Mesenchymal stem cell (in vitro differentiated cells and primary cell): ENCODE results near the gene ARMH1.

ENCODE experiments used
- DNase-seq: peaks from one replicate; pipeline ENCODE4 v3.0.0-alpha.2; 2013
- H2AFZ ChIP-seq: one replicate; pipeline ENCODE4 v1.6.1; 2013; ENCODE audit warnings: low read depth, mild to moderate bottlenecking, control low read depth, inconsistent platforms, low read length, moderate library complexity
- H2AK5ac ChIP-seq: 2 replicates; pipeline ENCODE4 v1.6.1; 2013; ENCODE audit warnings: low read length, moderate library complexity, mild to moderate bottlenecking, inconsistent platforms; ENCODE audit not compliant: severe bottlenecking
- H2BK120ac ChIP-seq: one replicate; pipeline ENCODE4 v1.6.1; 2013; ENCODE audit warnings: low read depth, mild to moderate bottlenecking, inconsistent platforms, low read length, moderate library complexity
- H2BK12ac ChIP-seq, 2 experiments: one replicate each; pipeline ENCODE4 v1.6.1; 2013; ENCODE audit warnings: inconsistent platforms in 2 of 2, low read length in 2 of 2, mild to moderate bottlenecking in 2 of 2, moderate library complexity in 2 of 2, control low read depth in 1 of 2
- H2BK15ac ChIP-seq: one replicate; pipeline ENCODE4 v1.6.1; 2013; ENCODE audit warnings: mild to moderate bottlenecking, low read depth, inconsistent platforms; ENCODE audit not compliant: poor library complexity, severe bottlenecking
- H2BK5ac ChIP-seq: 2 replicates; pipeline ENCODE4 v1.6.1; 2013; ENCODE audit warnings: low read depth, mild to moderate bottlenecking, low read length, control low read depth, inconsistent platforms; ENCODE audit not compliant: poor library complexity, severe bottlenecking
- H3K14ac ChIP-seq, 2 experiments: one replicate each; pipeline ENCODE4 v1.6.1; 2013; ENCODE audit warnings: inconsistent platforms in 2 of 2, low read length in 2 of 2, control low read depth in 1 of 2, mild to moderate bottlenecking in 1 of 2, moderate library complexity in 1 of 2
- H3K18ac ChIP-seq, 2 experiments: one replicate each; pipeline ENCODE4 v1.6.1; 2013; ENCODE audit warnings: inconsistent platforms in 2 of 2, low read length in 2 of 2, control low read depth in 1 of 2, low read depth in 1 of 2, mild to moderate bottlenecking in 1 of 2
- H3K23ac ChIP-seq, 2 experiments: one replicate each; pipeline ENCODE4 v1.6.1; 2013; ENCODE audit warnings: inconsistent platforms in 2 of 2, low read length in 2 of 2, mild to moderate bottlenecking in 2 of 2, moderate library complexity in 2 of 2, control low read depth in 1 of 2
- H3K27ac ChIP-seq: 2 replicates; pipeline ENCODE4 v1.5.1; 2013; ENCODE audit warnings: mild to moderate bottlenecking, moderate library complexity, low read length, control low read depth, inconsistent platforms; ENCODE audit not compliant: poor library complexity, severe bottlenecking
- H3K27me3 ChIP-seq, 2 experiments: 2 replicates each; pipeline versions ENCODE4 v1.6.1 to v1.7.0; 2013; ENCODE audit warnings: low read length in 2 of 2, mild to moderate bottlenecking in 2 of 2, moderate library complexity in 2 of 2, control low read depth in 1 of 2, inconsistent platforms in 1 of 2; ENCODE audit not compliant: control insufficient read depth in 1 of 2, insufficient read depth in 1 of 2
- H3K36me3 ChIP-seq, 2 experiments: 2 replicates each; pipeline versions ENCODE4 v1.6.1 to v1.7.0; 2013; ENCODE audit warnings: low read length in 2 of 2, control low read depth in 1 of 2, inconsistent platforms in 1 of 2, low read depth in 1 of 2, mild to moderate bottlenecking in 1 of 2; ENCODE audit not compliant: insufficient read depth in 2 of 2, control insufficient read depth in 1 of 2
- H3K4ac ChIP-seq, 2 experiments: one replicate each; pipeline ENCODE4 v1.6.1; 2013; ENCODE audit warnings: inconsistent platforms in 2 of 2, low read length in 2 of 2, mild to moderate bottlenecking in 2 of 2, moderate library complexity in 2 of 2, control low read depth in 1 of 2, low read depth in 1 of 2
- H3K4me1 ChIP-seq: 2 replicates; pipeline ENCODE4 v1.6.1; 2013; ENCODE audit warnings: low read depth, low read length, control low read depth; ENCODE audit not compliant: control insufficient read depth, insufficient read depth
- H3K4me2 ChIP-seq: 2 replicates; pipeline ENCODE4 v1.6.1; 2013; ENCODE audit warnings: low read length, mild to moderate bottlenecking, inconsistent platforms; ENCODE audit not compliant: poor library complexity, severe bottlenecking
- H3K4me3 ChIP-seq, 2 experiments: 2 replicates each; pipeline versions ENCODE4 v1.5.1 to v1.7.0; 2013; ENCODE audit warnings: low read length in 2 of 2, mild to moderate bottlenecking in 2 of 2, control low read depth in 1 of 2, low read depth in 1 of 2; ENCODE audit not compliant: insufficient read depth in 1 of 2
- H3K79me1 ChIP-seq: replicated peaks from 2 replicates; pipeline ENCODE4 v1.6.1; 2013; ENCODE audit warnings: mild to moderate bottlenecking, control low read depth, low read length, inconsistent platforms; ENCODE audit not compliant: poor library complexity, severe bottlenecking
- H3K9ac ChIP-seq: 2 replicates; pipeline ENCODE4 v1.7.0; 2013; ENCODE audit warnings: mild to moderate bottlenecking, low read length, moderate library complexity
- H3K9me3 ChIP-seq: 2 replicates; pipeline ENCODE4 v1.7.0; 2013; ENCODE audit warnings: mild to moderate bottlenecking, low read length; ENCODE audit not compliant: control insufficient read depth
- H4K8ac ChIP-seq: one replicate; pipeline ENCODE4 v1.6.1; 2013; ENCODE audit warnings: inconsistent platforms, mild to moderate bottlenecking, low read length, moderate library complexity
- H4K91ac ChIP-seq: one replicate; pipeline ENCODE4 v1.6.1; 2013; ENCODE audit warnings: mild to moderate bottlenecking, low read length, inconsistent platforms
- WGBS: methylation state at CpG from one replicate; pipeline ENCODE4 v1.1.7; 2013; ENCODE audit warnings: mixed read lengths; 5-methylcytosine and 5-hydroxymethylcytosine counted together

Gene ARMH1

DNA sequence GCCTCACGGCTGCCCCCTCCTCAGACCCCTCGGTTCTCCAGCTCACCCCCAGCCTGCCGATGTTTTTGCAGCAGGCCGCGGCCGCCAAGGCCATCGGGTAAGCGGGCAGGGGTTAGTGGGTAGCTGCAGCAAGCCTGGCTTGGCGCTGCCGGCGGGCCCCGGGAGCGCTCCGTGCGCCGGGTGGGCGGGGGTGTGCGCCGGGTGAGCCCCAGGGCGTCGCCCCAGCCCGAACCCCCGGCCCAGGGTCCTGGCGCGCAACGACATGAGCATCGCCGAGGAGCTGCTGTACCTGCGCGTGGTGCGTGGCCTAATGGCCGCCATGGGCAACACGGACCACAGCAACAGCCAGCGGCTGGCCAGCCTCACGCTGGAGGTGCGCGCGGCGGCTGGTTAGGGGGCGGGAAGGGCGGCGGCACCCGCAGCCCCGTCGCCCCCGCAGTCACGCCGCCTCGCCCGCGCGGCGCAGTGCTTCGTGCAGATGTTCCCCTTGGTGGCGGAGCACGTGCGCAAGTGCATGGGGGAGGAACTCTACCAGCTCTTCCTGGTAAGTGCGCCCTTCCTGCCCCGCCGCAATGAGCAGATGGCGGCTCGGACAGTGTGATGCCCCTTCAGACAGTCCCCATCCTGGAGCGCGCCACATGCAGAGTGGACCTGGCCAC is 49.9 kb downstream of the ARMH1 start:
- Histone ChIP-seq H3K14ac (no peak overlapping the region), H2AK5ac (no peak overlapping the region), H2BK5ac (no peak overlapping the region), H3K23ac (no peak overlapping the region), H3K79me1 (no peaks in the 10 kb centered on the region), H3K18ac (no peak overlapping the region), H2AFZ (no peak overlapping the region), H3K4ac (no peak overlapping the region), H4K8ac (no peak overlapping the region), H3K4me1 (peaks cover 5% of the 10 kb centered on the region), H2BK120ac (no peak overlapping the region), H3K27ac (no peak overlapping the region), H3K4me3 (no peak overlapping the region), H3K4me2 (no peak overlapping the region), H3K9me3 (no peaks in the 10 kb centered on the region), H3K36me3 (no peaks in the 10 kb centered on the region), H3K27me3 (no peaks in the 10 kb centered on the region), H2BK12ac (no peak overlapping the region), H4K91ac (peak overlapping the region; percentile 31), H2BK15ac (no peak overlapping the region), H3K9ac (no peak overlapping the region)
- no peak for DNase-seq
- 98% methylated on average over 63 of the region's 64 CpGs for WGBS

DNA sequence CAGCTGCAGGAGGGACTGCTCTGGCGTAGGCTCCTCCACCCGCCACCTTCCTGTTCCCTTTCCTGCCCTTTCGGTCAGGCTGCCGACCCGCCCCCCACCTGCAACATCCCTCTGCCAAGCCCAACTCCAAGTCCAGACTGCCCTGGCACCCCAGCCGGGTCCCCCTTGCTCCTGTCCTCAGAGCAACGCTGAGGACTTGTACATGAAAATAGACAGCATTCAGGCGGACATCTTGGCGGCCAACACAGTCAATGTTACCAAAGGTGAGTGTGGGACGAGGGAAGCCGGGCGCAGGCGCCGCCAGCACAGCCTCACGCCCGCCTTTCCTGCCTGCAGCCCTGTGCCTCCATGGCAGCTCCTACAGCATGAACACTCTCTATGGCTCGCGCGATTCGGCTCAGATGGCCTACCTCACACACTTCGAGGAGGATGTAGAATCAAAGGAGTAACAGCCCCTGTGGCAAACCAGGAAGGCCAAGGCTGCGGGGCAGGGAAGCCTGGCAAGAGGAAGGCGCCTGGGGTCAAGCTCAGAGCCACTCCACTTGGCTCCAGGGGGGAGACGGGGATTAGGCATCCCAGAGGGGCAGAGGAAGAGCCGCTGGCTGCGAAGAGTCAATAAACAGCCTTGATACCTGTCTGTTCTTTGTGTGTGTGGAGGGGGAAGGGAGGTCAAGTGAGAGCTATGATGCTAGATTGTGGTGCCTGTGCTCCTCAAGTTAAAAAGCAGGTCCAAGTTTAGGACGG is 50.6 kb downstream of the ARMH1 start:
- Histone ChIP-seq H2BK12ac (no peak overlapping the region), H3K27me3 (no peaks in the 10 kb centered on the region), H3K4ac (no peak overlapping the region), H2AK5ac (no peak overlapping the region), H3K9ac (no peak overlapping the region), H2BK15ac (no peak overlapping the region), H2BK120ac (no peak overlapping the region), H4K91ac (no peak overlapping the region), H3K18ac (no peak overlapping the region), H3K36me3 (no peaks in the 10 kb centered on the region), H3K4me1 (peaks cover 8% of the 10 kb centered on the region), H3K4me2 (no peak overlapping the region), H3K79me1 (no peaks in the 10 kb centered on the region), H2AFZ (no peak overlapping the region), H2BK5ac (no peak overlapping the region), H3K27ac (no peak overlapping the region), H3K23ac (no peak overlapping the region), H3K4me3 (no peak overlapping the region), H3K9me3 (no peaks in the 10 kb centered on the region), H3K14ac (no peak overlapping the region), H4K8ac (no peak overlapping the region)
- WGBS = 94% methylated on average over 27 of the region's 27 CpGs
- no peak for DNase-seq

- H3K9ac ChIP-seq = peak within 1 kb of the TSS; percentile 91
- H3K18ac ChIP-seq = peak within 1 kb of the TSS; percentile 11 to 83
- no peaks in the 10 kb centered on the region for H3K27me3 ChIP-seq
- peak within 1 kb of the TSS; percentile 63 for H3K4me2 ChIP-seq
- H3K4me3 ChIP-seq = peak within 1 kb of the TSS in 1 of 2 experiments; percentile 63
- no peak within 1 kb of the TSS for H2BK120ac ChIP-seq
- peak within 1 kb of the TSS in 1 of 2 experiments; percentile 37 for H2BK12ac ChIP-seq
- no peaks in the 10 kb centered on the region for H3K9me3 ChIP-seq
- no peak within 1 kb of the TSS for H3K14ac ChIP-seq
- H4K91ac ChIP-seq = no peak within 1 kb of the TSS
- no peak within 1 kb of the TSS for H2AK5ac ChIP-seq
- no peak within 1 kb of the TSS for H4K8ac ChIP-seq
- no peaks in the 10 kb centered on the region for H3K36me3 ChIP-seq
- no peak within 1 kb of the TSS for H3K23ac ChIP-seq
- no peak within 1 kb of the TSS for H2BK15ac ChIP-seq
- 2% methylated on average over 19 of the region's 19 CpGs for WGBS
- peaks cover 7% of the 10 kb centered on the region for H3K4me1 ChIP-seq
- H3K79me1 ChIP-seq = no peaks in the 10 kb centered on the region
- H2AFZ ChIP-seq = no peak within 1 kb of the TSS
- no peak within 1 kb of the TSS for H3K4ac ChIP-seq
- H3K27ac ChIP-seq = peak within 1 kb of the TSS; percentile 98
- peak within 1 kb of the TSS; percentile 94 for H2BK5ac ChIP-seq
- peak; percentile 100 for DNase-seq
Measured at GRCh38 chr1:44730741-44731512, 56.4 kb downstream of the ARMH1 start, which contains the start of gene RNU5D-1. Gene RNU5D-1 (minus strand): TSS chr1:44731170.

- no peak overlapping the region for H2AFZ ChIP-seq
- no peak overlapping the region for H2BK15ac ChIP-seq
Measured at GRCh38 chr1:44733365-44733764, 58.9 kb downstream of the ARMH1 start.

More at GRCh38 chr1:44733365-44733764, 58.9 kb downstream of the ARMH1 start:
- Histone ChIP-seq H3K36me3 (no peaks in the 10 kb centered on the region), H3K79me1 (no peaks in the 10 kb centered on the region), H3K4me3 (no peak overlapping the region), H3K4ac (no peak overlapping the region), H3K9me3 (no peaks in the 10 kb centered on the region), H3K27me3 (no peaks in the 10 kb centered on the region), H2BK12ac (no peak overlapping the region), H4K8ac (no peak overlapping the region), H3K9ac (no peak overlapping the region), H3K18ac (no peak overlapping the region), H3K27ac (no peak overlapping the region), H2AK5ac (peak overlapping the region; percentile 19), H3K4me1 (peaks cover 4% of the 10 kb centered on the region), H4K91ac (no peak overlapping the region), H2BK120ac (no peak overlapping the region), H3K23ac (no peak overlapping the region), H2BK5ac (no peak overlapping the region), H3K4me2 (no peak overlapping the region), H3K14ac (no peak overlapping the region)
- peak; percentile 70 for DNase-seq
- WGBS = 88% methylated on average over 1 of the region's 1 CpG
